GM19397 (cell line): Measurements from ENCODE around the gene EIF4EBP2.

Experiments used
- ATAC-seq: cut with Tn5 transposase; IDR thresholded peaks from one replicate; pipeline ENCODE4 v1.9.1; 2021; ENCODE audit warnings: mild to moderate bottlenecking, moderate library complexity; ENCODE audit not compliant: unreplicated experiment

EIF4EBP2 gene

GRCh38 chr10:70458329-70459060 lies 54.5 kb downstream of the EIF4EBP2 start:
- no peak for ATAC-seq

- no peak for ATAC-seq
Measured at GRCh38 chr10:70459061-70459773, 55.3 kb downstream of the EIF4EBP2 start.

GRCh38 chr10:70459774-70460490 lies 56.0 kb downstream of the EIF4EBP2 start:
- no peak for ATAC-seq

- no peak for ATAC-seq
Measured at GRCh38 chr10:70461397-70462348, 57.7 kb downstream of the EIF4EBP2 start.

DNA sequence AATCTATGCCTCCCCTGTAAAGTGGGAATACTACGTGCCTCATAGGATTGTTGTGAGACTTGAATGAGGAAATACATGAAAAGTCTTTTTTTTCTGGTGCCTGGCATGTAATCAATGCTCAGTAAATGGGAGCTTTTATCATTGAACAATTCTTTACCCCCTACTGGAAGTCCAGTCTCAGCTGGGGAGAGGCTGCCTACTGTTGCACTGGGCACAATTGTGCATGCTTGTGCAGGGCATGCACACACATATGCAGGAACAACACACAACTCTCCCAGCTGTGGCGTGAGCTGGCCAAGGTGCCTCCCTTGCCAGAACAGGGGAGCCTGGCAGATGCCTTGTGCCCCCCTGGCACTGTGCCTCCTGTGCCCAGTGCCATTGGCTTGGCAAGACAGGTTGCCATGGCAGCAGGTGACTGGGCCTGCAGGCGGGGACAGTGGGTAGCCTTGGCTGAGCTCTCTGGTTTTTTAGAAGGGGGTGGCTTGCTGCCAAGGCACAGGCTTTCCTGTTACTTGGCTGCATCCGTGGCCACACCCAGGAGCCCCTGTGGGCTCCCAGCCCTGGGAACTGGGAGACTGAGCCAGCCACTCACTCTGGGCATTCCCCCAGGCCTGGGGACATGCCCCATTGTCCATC lies 58.5 kb downstream of the EIF4EBP2 start:
- ATAC-seq: no peak

DNA sequence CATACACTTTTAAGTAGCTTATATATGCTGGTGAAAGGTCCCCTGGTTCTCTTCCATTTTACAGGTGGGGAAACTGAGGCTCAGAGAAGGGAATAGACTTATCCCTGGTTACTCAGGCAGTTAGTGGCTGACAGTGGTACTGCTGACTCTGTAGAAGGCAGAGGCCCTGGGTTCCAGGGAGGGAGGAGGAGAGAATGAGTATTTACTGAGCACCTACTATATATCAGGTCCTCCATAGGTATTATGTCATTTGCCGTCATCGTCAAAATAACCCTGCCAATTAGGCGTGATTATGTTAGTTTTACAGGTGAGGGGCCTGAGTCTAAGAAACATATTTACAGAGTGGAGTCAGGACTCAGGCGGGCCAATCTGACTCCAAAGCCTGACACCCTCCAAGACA lies 61.3 kb downstream of the EIF4EBP2 start:
- ATAC-seq: no peak

- no peak for ATAC-seq
Measured at GRCh38 chr10:70465832-70466231, 61.9 kb downstream of the EIF4EBP2 start.

DNA sequence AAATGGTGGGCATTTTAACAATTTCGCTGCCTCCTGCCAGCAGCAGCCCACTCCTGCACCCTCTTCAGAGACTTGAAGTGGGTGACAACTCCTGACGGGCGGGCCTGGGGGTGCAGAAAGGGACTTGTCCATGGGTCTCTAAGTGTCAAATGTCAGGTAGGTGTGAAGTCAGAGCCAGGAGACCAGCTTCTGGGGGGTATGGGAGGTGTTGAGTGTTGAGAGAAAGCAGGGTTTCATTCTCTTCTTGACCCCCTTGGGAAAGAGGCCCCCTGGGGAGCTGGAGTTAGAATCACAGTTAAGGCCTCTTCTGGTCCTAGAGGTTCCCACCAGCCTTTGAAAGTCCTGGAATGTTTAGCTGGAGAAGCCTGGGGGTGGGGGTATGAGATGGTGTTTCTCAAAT lies 63.0 kb downstream of the EIF4EBP2 start:
- no peak for ATAC-seq

DNA sequence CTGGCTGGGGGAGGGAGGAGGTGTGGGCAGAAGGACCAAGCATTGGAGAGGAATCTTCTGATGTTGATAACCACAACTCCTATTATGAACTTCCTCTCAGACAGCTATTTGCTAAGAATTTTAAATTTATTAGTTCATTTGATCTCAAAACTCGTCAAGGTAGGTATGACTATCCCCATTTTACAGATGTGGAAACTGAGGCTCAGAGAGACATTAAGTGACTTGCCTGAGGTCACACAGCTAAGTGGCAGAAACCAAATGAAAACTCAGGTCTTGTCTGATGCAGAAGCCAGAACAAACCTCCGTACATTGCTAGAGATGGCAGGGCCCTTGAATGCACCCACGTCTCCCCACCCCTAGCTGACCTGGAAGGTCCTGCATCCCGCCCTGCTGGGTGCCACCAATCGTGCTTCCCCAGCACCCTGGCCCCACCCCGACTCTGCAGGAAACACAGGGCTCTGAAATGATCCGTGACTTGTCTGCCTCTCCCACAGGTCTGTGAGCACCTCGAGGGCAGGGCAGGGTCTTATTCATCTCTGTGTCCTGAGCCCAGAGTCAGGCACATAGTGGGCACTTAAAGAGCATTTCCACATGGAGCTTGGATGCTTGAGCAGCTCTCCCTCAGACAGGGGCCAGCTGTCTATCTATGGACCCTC lies 69.0 kb downstream of the EIF4EBP2 start:
- ATAC-seq: no peak

- no peak for ATAC-seq
Measured at GRCh38 chr10:70474780-70475179, 70.8 kb downstream of the EIF4EBP2 start.

GRCh38 chr10:70475661-70476060 lies 71.7 kb downstream of the EIF4EBP2 start:
- ATAC-seq: no peak

DNA sequence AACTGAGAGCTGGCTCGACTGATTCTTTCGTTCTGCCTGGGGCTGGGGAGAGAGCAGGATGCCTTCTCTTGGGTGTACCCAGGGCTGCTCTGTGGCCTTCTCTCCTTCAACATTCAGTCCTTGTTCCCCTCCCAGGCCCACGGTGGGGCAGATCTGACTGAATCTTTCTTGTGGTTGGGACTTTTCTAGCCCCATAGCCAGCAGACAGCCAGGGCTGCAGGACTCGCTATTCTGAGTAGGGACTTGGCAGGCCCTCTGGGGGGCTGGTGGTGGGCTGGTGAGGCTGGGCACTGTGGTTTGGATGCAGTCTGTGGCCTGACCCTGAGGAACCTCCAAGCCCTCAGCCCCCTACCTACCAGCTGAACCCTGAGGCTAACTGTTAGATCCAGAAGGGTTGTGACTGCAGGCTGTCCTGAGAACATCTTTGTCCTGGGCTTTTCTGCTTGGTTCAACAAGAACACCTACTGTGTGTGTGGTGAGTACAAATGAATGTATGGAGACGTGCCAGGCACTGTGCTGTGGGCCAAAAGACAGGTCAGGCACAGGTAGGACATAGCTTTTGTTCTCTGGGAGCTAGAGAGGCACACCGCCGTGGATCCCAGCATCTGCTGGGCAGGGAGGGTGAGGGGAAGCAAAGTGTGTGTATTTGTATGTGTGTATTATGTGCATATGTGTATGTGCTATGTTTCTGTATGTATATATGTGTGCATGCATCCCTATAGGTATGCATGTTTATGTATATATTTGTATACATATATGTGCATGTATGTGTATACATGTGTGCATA lies 72.5 kb downstream of the EIF4EBP2 start:
- ATAC-seq: no peak

DNA sequence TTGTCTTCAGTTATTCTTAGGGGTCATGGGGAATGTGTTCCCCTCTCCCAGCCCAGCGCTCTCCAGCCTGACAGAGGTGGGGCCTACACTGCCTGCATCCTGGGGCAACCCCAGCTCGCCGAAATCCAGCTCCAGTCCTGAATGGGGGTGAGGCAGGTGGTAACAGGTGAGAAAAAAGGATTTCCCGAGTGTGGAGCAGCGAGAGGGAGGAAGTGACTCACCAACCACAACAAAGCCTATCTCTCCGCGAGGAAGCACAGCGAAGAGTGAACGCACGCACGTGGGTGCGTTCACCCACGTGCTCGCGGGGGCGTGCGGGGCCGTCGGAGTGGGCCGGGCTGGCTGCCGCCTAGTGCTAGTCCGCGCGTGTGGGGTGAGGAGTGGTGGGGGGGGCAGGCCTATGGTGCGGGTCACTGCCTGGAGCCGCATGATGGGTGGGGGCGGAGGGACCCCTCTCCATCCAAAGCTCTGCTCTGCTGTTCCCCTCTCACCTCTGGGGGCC lies 73.8 kb downstream of the EIF4EBP2 start:
- ATAC-seq: no peak
